OCI-LY7 (cell line): ENCODE measurements around the gene ERP29.

ENCODE experiments used
- EZH2phosphoT487 ChIP-seq: fragments of 200-600 bp; sonication (generic); IDR thresholded peaks from 2 replicates; pipeline ENCODE4 v1.6.1; 2018; ENCODE audit warnings: low read depth, borderline replicate concordance, mild to moderate bottlenecking, mixed run types, antibody characterized with exemption, low read length, moderate library complexity, mixed read lengths
- TF ChIP-seq, protein P1 (sequence below): fragments of 200-600 bp; sonication (generic); conservative IDR thresholded peaks from 2 replicates; pipeline ENCODE4 v1.5.1; 2014; ENCODE audit warnings: mild to moderate bottlenecking, antibody characterized with exemption, low read length, moderate library complexity, mixed read lengths

DNA sequence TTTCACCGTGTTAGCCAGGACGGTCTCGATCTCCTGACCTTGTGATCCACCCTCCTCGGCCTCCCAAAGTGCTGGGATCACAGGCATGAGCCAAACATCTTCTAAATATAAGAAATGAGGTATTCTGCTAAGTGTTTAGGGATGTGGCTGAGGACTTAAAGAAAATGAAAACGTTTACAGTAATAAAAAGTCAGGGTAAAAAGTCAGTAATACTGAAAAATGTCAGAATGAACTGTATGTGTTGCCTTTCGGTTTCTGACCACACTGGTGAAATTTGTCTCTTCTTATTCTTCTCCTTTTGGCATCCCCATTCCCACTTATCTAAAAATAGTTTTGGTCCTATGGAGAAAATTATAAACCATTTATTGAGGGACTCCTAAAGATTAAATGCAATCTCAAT, 20.8 kb upstream of the ERP29 start:
- TF ChIP-seq, protein P1, sequence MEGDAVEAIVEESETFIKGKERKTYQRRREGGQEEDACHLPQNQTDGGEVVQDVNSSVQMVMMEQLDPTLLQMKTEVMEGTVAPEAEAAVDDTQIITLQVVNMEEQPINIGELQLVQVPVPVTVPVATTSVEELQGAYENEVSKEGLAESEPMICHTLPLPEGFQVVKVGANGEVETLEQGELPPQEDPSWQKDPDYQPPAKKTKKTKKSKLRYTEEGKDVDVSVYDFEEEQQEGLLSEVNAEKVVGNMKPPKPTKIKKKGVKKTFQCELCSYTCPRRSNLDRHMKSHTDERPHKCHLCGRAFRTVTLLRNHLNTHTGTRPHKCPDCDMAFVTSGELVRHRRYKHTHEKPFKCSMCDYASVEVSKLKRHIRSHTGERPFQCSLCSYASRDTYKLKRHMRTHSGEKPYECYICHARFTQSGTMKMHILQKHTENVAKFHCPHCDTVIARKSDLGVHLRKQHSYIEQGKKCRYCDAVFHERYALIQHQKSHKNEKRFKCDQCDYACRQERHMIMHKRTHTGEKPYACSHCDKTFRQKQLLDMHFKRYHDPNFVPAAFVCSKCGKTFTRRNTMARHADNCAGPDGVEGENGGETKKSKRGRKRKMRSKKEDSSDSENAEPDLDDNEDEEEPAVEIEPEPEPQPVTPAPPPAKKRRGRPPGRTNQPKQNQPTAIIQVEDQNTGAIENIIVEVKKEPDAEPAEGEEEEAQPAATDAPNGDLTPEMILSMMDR = no peak
- TF ChIP-seq EZH2phosphoT487 = no peak
